Smooth muscle cell of the brain vasculature (primary cell): Measurements from ENCODE around the gene FGFBP3.

Experiments used
- DNase-seq: peaks from one replicate; pipeline ENCODE4 v3.0.0-alpha.2; 2012; ENCODE audit warnings: low read depth, low spot score

FGFBP3 gene

GRCh38 chr10:91856637-91857036 is 52.6 kb downstream of the FGFBP3 start:
- no peak for DNase-seq
